ENCODE data around the gene PPL. TPM values are rescaled to one million over a fixed set of nuclear protein-coding genes. Genes with fewer than 3 reads are reported as not detected.
A peak's percentile ranks its signal among the peaks of the same experiment; 100 is the strongest.

PPL gene
- total and polyA plus RNA-seq, 2 of the 13 experiments (the other 11 are each of a cell fraction or from before 2014, with no cell fraction given), result 5.7 to 6.6 TPM

DNA sequence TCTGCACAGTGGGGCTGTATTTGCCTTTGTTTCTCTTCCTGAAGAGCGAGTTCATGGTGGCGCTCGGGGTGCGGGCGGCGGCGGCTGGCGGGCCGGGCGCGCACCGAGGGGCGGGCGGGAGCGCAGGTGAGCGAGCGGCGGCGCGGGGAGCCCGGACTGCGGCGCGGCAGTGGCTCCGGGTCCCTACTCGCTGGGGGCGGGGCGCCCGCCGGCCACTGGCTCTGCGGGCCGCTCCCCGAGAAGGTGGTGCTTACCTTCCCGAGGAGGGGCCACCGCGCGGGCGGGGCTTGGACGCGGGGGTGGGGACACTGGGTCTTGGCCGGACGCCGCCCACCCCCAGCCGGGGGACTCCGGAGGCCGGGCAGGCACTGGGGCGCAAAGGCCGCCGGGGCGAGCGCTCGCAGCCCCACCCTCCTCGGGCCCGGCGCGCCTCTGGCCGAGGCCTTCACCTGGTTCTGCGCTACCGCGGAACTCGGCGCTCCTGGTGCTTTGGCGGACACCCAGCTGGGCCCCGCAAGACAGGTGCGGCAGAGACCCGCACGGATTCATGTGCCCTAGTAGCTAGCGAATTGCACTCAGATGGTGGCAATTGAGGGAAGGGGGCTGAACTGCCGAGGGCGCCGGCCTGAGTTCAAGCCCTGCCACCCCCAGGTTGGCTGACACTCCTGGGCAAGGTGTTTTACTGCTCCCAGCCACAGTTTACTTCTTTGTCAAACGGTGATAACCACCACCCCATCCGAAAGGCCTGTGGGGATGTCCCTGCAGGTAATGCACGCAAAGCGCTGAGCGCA is at the start of gene PPL (continued):
- TF ChIP-seq, protein P1, sequence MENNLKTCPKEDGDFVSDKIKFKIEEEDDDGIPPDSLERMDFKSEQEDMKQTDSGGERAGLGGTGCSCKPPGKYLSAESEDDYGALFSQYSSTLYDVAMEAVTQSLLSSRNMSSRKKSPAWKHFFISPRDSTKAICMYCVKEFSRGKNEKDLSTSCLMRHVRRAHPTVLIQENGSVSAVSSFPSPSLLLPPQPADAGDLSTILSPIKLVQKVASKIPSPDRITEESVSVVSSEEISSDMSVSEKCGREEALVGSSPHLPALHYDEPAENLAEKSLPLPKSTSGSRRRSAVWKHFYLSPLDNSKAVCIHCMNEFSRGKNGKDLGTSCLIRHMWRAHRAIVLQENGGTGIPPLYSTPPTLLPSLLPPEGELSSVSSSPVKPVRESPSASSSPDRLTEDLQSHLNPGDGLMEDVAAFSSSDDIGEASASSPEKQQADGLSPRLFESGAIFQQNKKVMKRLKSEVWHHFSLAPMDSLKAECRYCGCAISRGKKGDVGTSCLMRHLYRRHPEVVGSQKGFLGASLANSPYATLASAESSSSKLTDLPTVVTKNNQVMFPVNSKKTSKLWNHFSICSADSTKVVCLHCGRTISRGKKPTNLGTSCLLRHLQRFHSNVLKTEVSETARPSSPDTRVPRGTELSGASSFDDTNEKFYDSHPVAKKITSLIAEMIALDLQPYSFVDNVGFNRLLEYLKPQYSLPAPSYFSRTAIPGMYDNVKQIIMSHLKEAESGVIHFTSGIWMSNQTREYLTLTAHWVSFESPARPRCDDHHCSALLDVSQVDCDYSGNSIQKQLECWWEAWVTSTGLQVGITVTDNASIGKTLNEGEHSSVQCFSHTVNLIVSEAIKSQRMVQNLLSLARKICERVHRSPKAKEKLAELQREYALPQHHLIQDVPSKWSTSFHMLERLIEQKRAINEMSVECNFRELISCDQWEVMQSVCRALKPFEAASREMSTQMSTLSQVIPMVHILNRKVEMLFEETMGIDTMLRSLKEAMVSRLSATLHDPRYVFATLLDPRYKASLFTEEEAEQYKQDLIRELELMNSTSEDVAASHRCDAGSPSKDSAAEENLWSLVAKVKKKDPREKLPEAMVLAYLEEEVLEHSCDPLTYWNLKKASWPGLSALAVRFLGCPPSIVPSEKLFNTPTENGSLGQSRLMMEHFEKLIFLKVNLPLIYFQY (CRISPR knock-in tag; IDR thresholded peaks at IDR 0.05; ENCODE audit: borderline replicate concordance), result no peak
- TF ChIP-seq ZNF335 (CRISPR knock-in tag; IDR thresholded peaks at IDR 0.05) (no peak; the same call in 1 of the 2 replicates), ZFP36L2 (CRISPR knock-in tag; IDR thresholded peaks at IDR 0.05) (no peak), SALL2 (CRISPR knock-in tag; IDR thresholded peaks at IDR 0.05) (no peak; the same call in 1 of the 2 replicates), ZFP1 (CRISPR knock-in tag; IDR thresholded peaks at IDR 0.05) (no peak), ZBTB42 (CRISPR knock-in tag; IDR thresholded peaks at IDR 0.05) (0 out of 2 replicates have a peak, but pooled peaks have one; percentile 60), RFXANK (CRISPR knock-in tag; IDR thresholded peaks at IDR 0.05) (no peak)
- TF ChIP-seq, protein P2, sequence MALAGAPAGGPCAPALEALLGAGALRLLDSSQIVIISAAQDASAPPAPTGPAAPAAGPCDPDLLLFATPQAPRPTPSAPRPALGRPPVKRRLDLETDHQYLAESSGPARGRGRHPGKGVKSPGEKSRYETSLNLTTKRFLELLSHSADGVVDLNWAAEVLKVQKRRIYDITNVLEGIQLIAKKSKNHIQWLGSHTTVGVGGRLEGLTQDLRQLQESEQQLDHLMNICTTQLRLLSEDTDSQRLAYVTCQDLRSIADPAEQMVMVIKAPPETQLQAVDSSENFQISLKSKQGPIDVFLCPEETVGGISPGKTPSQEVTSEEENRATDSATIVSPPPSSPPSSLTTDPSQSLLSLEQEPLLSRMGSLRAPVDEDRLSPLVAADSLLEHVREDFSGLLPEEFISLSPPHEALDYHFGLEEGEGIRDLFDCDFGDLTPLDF (CRISPR knock-in tag; IDR thresholded peaks at IDR 0.05), result peak; percentile 15; the same call in 1 of the 2 replicates
- TF ChIP-seq, protein P3, sequence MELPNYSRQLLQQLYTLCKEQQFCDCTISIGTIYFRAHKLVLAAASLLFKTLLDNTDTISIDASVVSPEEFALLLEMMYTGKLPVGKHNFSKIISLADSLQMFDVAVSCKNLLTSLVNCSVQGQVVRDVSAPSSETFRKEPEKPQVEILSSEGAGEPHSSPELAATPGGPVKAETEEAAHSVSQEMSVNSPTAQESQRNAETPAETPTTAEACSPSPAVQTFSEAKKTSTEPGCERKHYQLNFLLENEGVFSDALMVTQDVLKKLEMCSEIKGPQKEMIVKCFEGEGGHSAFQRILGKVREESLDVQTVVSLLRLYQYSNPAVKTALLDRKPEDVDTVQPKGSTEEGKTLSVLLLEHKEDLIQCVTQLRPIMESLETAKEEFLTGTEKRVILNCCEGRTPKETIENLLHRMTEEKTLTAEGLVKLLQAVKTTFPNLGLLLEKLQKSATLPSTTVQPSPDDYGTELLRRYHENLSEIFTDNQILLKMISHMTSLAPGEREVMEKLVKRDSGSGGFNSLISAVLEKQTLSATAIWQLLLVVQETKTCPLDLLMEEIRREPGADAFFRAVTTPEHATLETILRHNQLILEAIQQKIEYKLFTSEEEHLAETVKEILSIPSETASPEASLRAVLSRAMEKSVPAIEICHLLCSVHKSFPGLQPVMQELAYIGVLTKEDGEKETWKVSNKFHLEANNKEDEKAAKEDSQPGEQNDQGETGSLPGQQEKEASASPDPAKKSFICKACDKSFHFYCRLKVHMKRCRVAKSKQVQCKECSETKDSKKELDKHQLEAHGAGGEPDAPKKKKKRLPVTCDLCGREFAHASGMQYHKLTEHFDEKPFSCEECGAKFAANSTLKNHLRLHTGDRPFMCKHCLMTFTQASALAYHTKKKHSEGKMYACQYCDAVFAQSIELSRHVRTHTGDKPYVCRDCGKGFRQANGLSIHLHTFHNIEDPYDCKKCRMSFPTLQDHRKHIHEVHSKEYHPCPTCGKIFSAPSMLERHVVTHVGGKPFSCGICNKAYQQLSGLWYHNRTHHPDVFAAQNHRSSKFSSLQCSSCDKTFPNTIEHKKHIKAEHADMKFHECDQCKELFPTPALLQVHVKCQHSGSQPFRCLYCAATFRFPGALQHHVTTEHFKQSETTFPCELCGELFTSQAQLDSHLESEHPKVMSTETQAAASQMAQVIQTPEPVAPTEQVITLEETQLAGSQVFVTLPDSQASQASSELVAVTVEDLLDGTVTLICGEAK (IDR thresholded peaks at IDR 0.05), result no peak
- TF ChIP-seq, protein P3 (CRISPR knock-in tag; IDR thresholded peaks at IDR 0.05), result no peak; the same call in 1 of the 2 replicates

Measured in HepG2 (cell line).